ENCODE results near the gene CACNA1A.

The CACNA1A gene

GRCh38 chr19:13499692-13500091 lies 6.6 kb downstream of the CACNA1A start:
- H3K27me3 ChIP-seq: peaks cover 17% of the 10 kb centered on the region
- no peak overlapping the region for H3K4me2 ChIP-seq
- H3K4me3 ChIP-seq: no peak overlapping the region
- peaks cover 15% of the 10 kb centered on the region for H3K4me1 ChIP-seq
- H3K9me3 ChIP-seq: no peaks in the 10 kb centered on the region
- TF ChIP-seq Cebpa-rat (IDR thresholded peaks at IDR 0.05): no peak
- H3K27ac ChIP-seq: no peak overlapping the region
- no peak overlapping the region for H3K9ac ChIP-seq
- H3K36me3 ChIP-seq: no peaks in the 10 kb centered on the region
- no peaks in the 10 kb centered on the region for H4K20me1 ChIP-seq

- Histone ChIP-seq H3K27me3 (no peaks in the 10 kb centered on the region), H3K9ac (no peak overlapping the region), H3K27ac (no peak overlapping the region), H3K9me3 (no peaks in the 10 kb centered on the region), H3K36me3 (no peaks in the 10 kb centered on the region), H3K4me1 (no peaks in the 10 kb centered on the region; the same call in 1 of the 2 replicates), H4K20me1 (0 out of 2 replicates have a peak, but pooled peaks cover 7% of the 10 kb centered on the region), H3K4me3 (no peak overlapping the region), H3K4me2 (no peak overlapping the region)
- TF ChIP-seq Cebpa-rat (IDR thresholded peaks at IDR 0.05): no peak
These were observed 12.6 kb downstream of the CACNA1A start for GRCh38 chr19:13493516-13494310.

- Histone ChIP-seq H3K4me2 (no peak overlapping the region), H3K4me1 (no peaks in the 10 kb centered on the region), H3K9me3 (no peaks in the 10 kb centered on the region), H3K27me3 (no peaks in the 10 kb centered on the region), H3K36me3 (no peaks in the 10 kb centered on the region), H3K9ac (no peak overlapping the region), H4K20me1 (0 out of 2 replicates have a peak, but pooled peaks cover 7% of the 10 kb centered on the region), H3K27ac (no peak overlapping the region), H3K4me3 (no peak overlapping the region)
- no peak for TF ChIP-seq Cebpa-rat (IDR thresholded peaks at IDR 0.05)
These were observed 14.2 kb downstream of the CACNA1A start for GRCh38 chr19:13492128-13492527.

- TF ChIP-seq Cebpa-rat (IDR thresholded peaks at IDR 0.05): no peak
- no peaks in the 10 kb centered on the region for H3K4me1 ChIP-seq
- no peak overlapping the region for H3K9ac ChIP-seq
- H4K20me1 ChIP-seq: 0 out of 2 replicates have a peak, but pooled peaks cover 4% of the 10 kb centered on the region
- H3K27me3 ChIP-seq: no peaks in the 10 kb centered on the region
- no peak overlapping the region for H3K4me2 ChIP-seq
- H3K27ac ChIP-seq: no peak overlapping the region
- H3K36me3 ChIP-seq: no peaks in the 10 kb centered on the region
- peaks cover 6% of the 10 kb centered on the region; the same call in 1 of the 2 replicates for H3K9me3 ChIP-seq
- no peak overlapping the region for H3K4me3 ChIP-seq
These were observed 18.3 kb downstream of the CACNA1A start for GRCh38 chr19:13487985-13488384.

GRCh38 chr19:13484166-13484565 lies 22.1 kb downstream of the CACNA1A start:
- no peak for TF ChIP-seq Cebpa-rat (IDR thresholded peaks at IDR 0.05)

GRCh38 chr19:13483215-13483614 lies 23.1 kb downstream of the CACNA1A start:
- no peak for TF ChIP-seq Cebpa-rat (IDR thresholded peaks at IDR 0.05)
- H3K4me1 ChIP-seq: no peaks in the 10 kb centered on the region
- peaks cover 7% of the 10 kb centered on the region; the same call in 1 of the 2 replicates for H3K9me3 ChIP-seq
- no peak overlapping the region for H3K4me3 ChIP-seq
- no peaks in the 10 kb centered on the region for H4K20me1 ChIP-seq
- no peaks in the 10 kb centered on the region for H3K27me3 ChIP-seq
- no peaks in the 10 kb centered on the region for H3K36me3 ChIP-seq
- no peak overlapping the region for H3K9ac ChIP-seq
- no peak overlapping the region for H3K27ac ChIP-seq
- H3K4me2 ChIP-seq: no peak overlapping the region

More at GRCh38 chr19:13484166-13484565, 22.1 kb downstream of the CACNA1A start:
- no peak overlapping the region for H3K4me2 ChIP-seq
- H3K4me3 ChIP-seq: no peak overlapping the region
- H3K27me3 ChIP-seq: no peaks in the 10 kb centered on the region
- no peaks in the 10 kb centered on the region for H3K36me3 ChIP-seq
- H3K9ac ChIP-seq: no peak overlapping the region
- H4K20me1 ChIP-seq: no peaks in the 10 kb centered on the region
- peaks cover 7% of the 10 kb centered on the region; the same call in 1 of the 2 replicates for H3K9me3 ChIP-seq
- no peaks in the 10 kb centered on the region for H3K4me1 ChIP-seq
- H3K27ac ChIP-seq: no peak overlapping the region

GRCh38 chr19:13478576-13478975 lies 27.7 kb downstream of the CACNA1A start:
- no peak overlapping the region for H3K9ac ChIP-seq
- no peaks in the 10 kb centered on the region for H3K4me1 ChIP-seq
- no peak overlapping the region for H3K4me3 ChIP-seq
- no peak overlapping the region for H3K4me2 ChIP-seq
- peaks cover 39% of the 10 kb centered on the region for H3K9me3 ChIP-seq
- no peak for TF ChIP-seq Cebpa-rat (IDR thresholded peaks at IDR 0.05)
- 0 out of 2 replicates have a peak, but pooled peaks cover 7% of the 10 kb centered on the region for H3K36me3 ChIP-seq
- no peaks in the 10 kb centered on the region for H4K20me1 ChIP-seq
- no peaks in the 10 kb centered on the region for H3K27me3 ChIP-seq
- no peak overlapping the region for H3K27ac ChIP-seq

- H3K4me2 ChIP-seq: no peak overlapping the region
- no peaks in the 10 kb centered on the region for H3K4me1 ChIP-seq
- H3K36me3 ChIP-seq: 0 out of 2 replicates have a peak, but pooled peaks cover 7% of the 10 kb centered on the region
- TF ChIP-seq Cebpa-rat (IDR thresholded peaks at IDR 0.05): no peak
- H3K27ac ChIP-seq: no peak overlapping the region
- peaks cover 32% of the 10 kb centered on the region for H3K9me3 ChIP-seq
- no peaks in the 10 kb centered on the region for H4K20me1 ChIP-seq
- H3K9ac ChIP-seq: no peak overlapping the region
- H3K27me3 ChIP-seq: no peaks in the 10 kb centered on the region
- H3K4me3 ChIP-seq: no peak overlapping the region
These were observed 30.2 kb downstream of the CACNA1A start for GRCh38 chr19:13476071-13476470.

GRCh38 chr19:13475044-13475443 lies 31.2 kb downstream of the CACNA1A start:
- Histone ChIP-seq H3K27ac (no peak overlapping the region), H4K20me1 (no peaks in the 10 kb centered on the region; the same call in 1 of the 2 replicates), H3K4me1 (no peaks in the 10 kb centered on the region), H3K4me2 (no peak overlapping the region), H3K36me3 (0 out of 2 replicates have a peak, but pooled peaks cover 7% of the 10 kb centered on the region), H3K27me3 (no peaks in the 10 kb centered on the region), H3K9ac (no peak overlapping the region), H3K4me3 (no peak overlapping the region), H3K9me3 (peaks cover 32% of the 10 kb centered on the region)
- no peak for TF ChIP-seq Cebpa-rat (IDR thresholded peaks at IDR 0.05)

- no peak overlapping the region for H3K4me2 ChIP-seq
- TF ChIP-seq Cebpa-rat (IDR thresholded peaks at IDR 0.05): no peak
- H3K9ac ChIP-seq: no peak overlapping the region
- no peaks in the 10 kb centered on the region for H3K36me3 ChIP-seq
- no peaks in the 10 kb centered on the region for H3K9me3 ChIP-seq
- H3K27me3 ChIP-seq: 0 out of 2 replicates have a peak, but pooled peaks cover under 1% of the 10 kb centered on the region
- H3K27ac ChIP-seq: no peak overlapping the region
- no peaks in the 10 kb centered on the region for H3K4me1 ChIP-seq
- H4K20me1 ChIP-seq: peaks cover 28% of the 10 kb centered on the region; the same call in 1 of the 2 replicates
- H3K4me3 ChIP-seq: no peak overlapping the region
These were observed 39.6 kb downstream of the CACNA1A start for GRCh38 chr19:13466697-13467096.

Data from BLaER1 (cell line).